ENCODE results near the gene DCUN1D5. TPM values are rescaled to one million over a fixed set of nuclear protein-coding genes. Genes with fewer than 3 reads are reported as not detected.

DCUN1D5 gene
- total and polyA plus RNA-seq, 9 donors: 13.8 to 45.4 (median 17.8) TPM

- Histone ChIP-seq H3K27me3 (no peaks in the 10 kb centered on the region), H3K27ac (no peak overlapping the region), H3K4me3 (peak overlapping the region; percentile 96), H3K4me1 (ENCODE audit: insufficient read depth) (peaks cover 3% of the 10 kb centered on the region), H3K9me3 (no peaks in the 10 kb centered on the region), H3K36me3 (no peaks in the 10 kb centered on the region)
- 0 to 2% (median 1%) methylated on average over 26 of the region's 26 CpGs for WGBS, 3 donors
- DNase-seq: peak in 4 of 5 donors; percentile 20 to 51 (median 30)
- TF ChIP-seq POLR2A (IDR thresholded peaks at IDR 0.05) (no peak), CTCF (IDR thresholded peaks at IDR 0.05) (no peak), EP300 (IDR thresholded peaks at IDR 0.05) (no peak)
- intact Hi-C loops (cut with DNase I): no loop called here
Observed at GRCh38 chr11:103091064-103091800, 728 bp downstream of the DCUN1D5 start.

DNA sequence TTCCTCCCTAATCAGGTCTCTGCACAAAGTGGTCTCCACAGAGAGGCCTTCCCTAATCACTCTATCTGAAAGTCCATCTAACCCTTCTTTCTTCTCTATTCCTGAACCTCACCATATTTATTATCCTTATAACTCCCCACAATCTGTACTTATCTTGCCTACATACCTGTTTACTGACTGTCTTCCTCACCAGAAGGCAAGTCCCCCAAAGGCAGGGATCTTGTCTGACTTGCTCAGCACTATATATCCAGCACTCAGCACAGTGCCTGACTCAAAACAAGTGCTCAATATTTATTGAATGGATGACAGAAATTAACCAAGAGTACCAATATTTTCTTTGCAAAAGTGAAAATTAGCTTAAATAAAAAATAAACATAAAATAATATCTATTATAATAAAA is 5.5 kb downstream of the DCUN1D5 start:
- Histone ChIP-seq H3K9me3 (no peaks in the 10 kb centered on the region), H3K36me3 (no peaks in the 10 kb centered on the region), H3K4me3 (no peak overlapping the region), H3K4me1 (ENCODE audit: insufficient read depth) (peaks cover 3% of the 10 kb centered on the region), H3K27me3 (no peaks in the 10 kb centered on the region), H3K27ac (no peak overlapping the region)
- TF ChIP-seq POLR2A (IDR thresholded peaks at IDR 0.05) (no peak), CTCF (IDR thresholded peaks at IDR 0.05) (no peak), EP300 (IDR thresholded peaks at IDR 0.05) (no peak)
- DNase-seq: no peak
- intact Hi-C loops (cut with DNase I): no loop called here

DNA sequence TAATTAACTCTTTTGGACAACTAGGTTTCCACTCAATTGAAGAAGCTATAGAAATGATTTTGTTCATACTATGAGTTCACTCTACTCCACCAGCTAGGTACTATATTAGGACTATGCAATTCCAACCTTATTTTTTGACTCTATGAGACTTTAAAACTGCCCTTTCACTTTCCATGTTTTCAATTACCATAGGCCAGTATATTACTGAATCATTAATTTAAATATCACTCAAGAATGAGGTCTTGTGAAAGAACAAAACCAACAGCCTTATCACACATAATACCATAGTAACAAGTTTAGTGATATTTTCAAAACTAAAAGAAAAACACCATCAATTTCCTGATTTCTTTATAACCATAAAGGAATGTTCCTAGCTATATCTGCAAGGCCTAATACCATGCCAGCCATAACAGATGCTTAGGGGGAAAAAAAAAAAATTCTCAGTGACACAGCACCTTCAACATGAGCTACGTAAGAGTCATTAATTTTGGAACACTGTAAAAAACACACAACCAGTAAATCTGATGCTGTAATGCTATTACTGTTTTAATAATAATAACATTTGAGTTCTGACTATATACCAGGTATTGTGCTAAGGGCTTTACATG is 6.1 kb downstream of the DCUN1D5 start:
- Histone ChIP-seq H3K27ac (no peak overlapping the region), H3K36me3 (no peaks in the 10 kb centered on the region), H3K9me3 (no peaks in the 10 kb centered on the region), H3K4me3 (no peak overlapping the region), H3K27me3 (no peaks in the 10 kb centered on the region), H3K4me1 (ENCODE audit: insufficient read depth) (peaks cover 3% of the 10 kb centered on the region)
- intact Hi-C loops (cut with DNase I): no loop called here
- 58 to 88% (median 76%) methylated on average over 1 of the region's 1 CpG for WGBS, 3 donors
- DNase-seq: no peak
- TF ChIP-seq POLR2A (IDR thresholded peaks at IDR 0.05) (no peak), CTCF (IDR thresholded peaks at IDR 0.05) (no peak), EP300 (IDR thresholded peaks at IDR 0.05) (no peak)

GRCh38 chr11:103079833-103080232 is 12.1 kb downstream of the DCUN1D5 start:
- 75 to 84% (median 78%) methylated on average over 1 of the region's 1 CpG for WGBS, 3 donors
- no peak overlapping the region for H3K4me3 ChIP-seq
- no peak overlapping the region for H3K27ac ChIP-seq
- no peaks in the 10 kb centered on the region for H3K4me1 ChIP-seq (ENCODE audit: insufficient read depth)
- no peaks in the 10 kb centered on the region for H3K27me3 ChIP-seq
- H3K36me3 ChIP-seq: no peaks in the 10 kb centered on the region
- H3K9me3 ChIP-seq: no peaks in the 10 kb centered on the region
- intact Hi-C loops (cut with DNase I): no loop called here
- DNase-seq: no peak
- TF ChIP-seq CTCF (IDR thresholded peaks at IDR 0.05) (no peak), EP300 (IDR thresholded peaks at IDR 0.05) (no peak), POLR2A (IDR thresholded peaks at IDR 0.05) (no peak)
